GM23338 (cell line): Measurements from ENCODE around the gene BTBD9. TPM values are rescaled to one million over a fixed set of nuclear protein-coding genes. Genes with fewer than 3 reads are reported as not detected.

ENCODE experiments used
- ATAC-seq: fragments of 200-7000 bp; cut with Tn5 transposase; 3 replicates; pipeline ENCODE4 v1.9.1; 2020
- DNase-seq: peaks from one replicate; pipeline ENCODE4 v3.0.0-alpha.2; 2015; ENCODE audit warnings: low spot score
- H2AFZ ChIP-seq: fragments of 200-600 bp; sonication (generic); 2 replicates; pipeline ENCODE4 v1.8.0; 2016; ENCODE audit warnings: antibody characterized with exemption, mild to moderate bottlenecking, moderate library complexity
- H3F3A ChIP-seq: fragments of 200-600 bp; sonication (generic); replicated peaks from 2 replicates; pipeline ENCODE4 v1.8.0; 2017; ENCODE audit warnings: antibody characterized with exemption, mixed run types, low read depth
- H3K27ac ChIP-seq: fragments of 200-600 bp; sonication (generic); 2 replicates; pipeline ENCODE4 v1.6.1; 2016; ENCODE audit warnings: low read depth
- H3K27me3 ChIP-seq: fragments of 200-600 bp; sonication (generic); 2 replicates; pipeline ENCODE4 v1.8.0; 2016; ENCODE audit warnings: mild to moderate bottlenecking, mixed run types, moderate library complexity; ENCODE audit not compliant: insufficient read depth
- H3K36me3 ChIP-seq: fragments of 200-600 bp; sonication (generic); 2 replicates; pipeline ENCODE4 v1.8.0; 2016; ENCODE audit warnings: mild to moderate bottlenecking; ENCODE audit not compliant: insufficient read depth
- H3K4me1 ChIP-seq: fragments of 200-600 bp; sonication (generic); 2 replicates; pipeline ENCODE4 v1.8.0; 2016; ENCODE audit warnings: mild to moderate bottlenecking, moderate library complexity; ENCODE audit not compliant: insufficient read depth
- H3K4me2 ChIP-seq: fragments of 200-600 bp; sonication (generic); 2 replicates; pipeline ENCODE4 v1.7.1; 2017; ENCODE audit warnings: mixed run types
- H3K4me3 ChIP-seq: fragments of 200-600 bp; sonication (generic); 2 replicates; pipeline ENCODE4 v1.6.1; 2016; ENCODE audit warnings: mixed run types
- H3K79me2 ChIP-seq: fragments of 200-600 bp; sonication (generic); replicated peaks from 2 replicates; pipeline ENCODE4 v1.8.0; 2017; ENCODE audit warnings: mild to moderate bottlenecking; ENCODE audit not compliant: insufficient read depth
- H3K9me2 ChIP-seq: fragments of 200-600 bp; sonication (generic); 2 replicates; pipeline ENCODE4 v1.8.0; 2017; ENCODE audit not compliant: insufficient read depth
- H4K20me1 ChIP-seq: fragments of 200-600 bp; sonication (generic); replicated peaks from 2 replicates; pipeline ENCODE4 v1.8.0; 2017; ENCODE audit warnings: mild to moderate bottlenecking; ENCODE audit not compliant: insufficient read depth
- H3K27ac Mint-ChIP-seq: 2 replicates; pipeline ENCODE4 v1.8.0; 2020; ENCODE audit warnings: inconsistent platforms, mild to moderate bottlenecking, moderate library complexity, mixed read lengths
- H3K27me3 Mint-ChIP-seq: 3 replicates; pipeline ENCODE4 v1.8.0; 2022; ENCODE audit warnings: low read depth, mild to moderate bottlenecking, moderate library complexity, mixed read lengths, inconsistent platforms; ENCODE audit not compliant: insufficient read depth, poor library complexity
- H3K36me3 Mint-ChIP-seq: 3 replicates; pipeline ENCODE4 v1.8.0; 2021; ENCODE audit warnings: low read depth, mild to moderate bottlenecking, inconsistent platforms, moderate library complexity, mixed read lengths
- H3K4me1 Mint-ChIP-seq: 3 replicates; pipeline ENCODE4 v1.8.0; 2020; ENCODE audit warnings: mild to moderate bottlenecking, inconsistent platforms, mixed read lengths
- H3K4me3 Mint-ChIP-seq: 3 replicates; pipeline ENCODE4 v1.8.0; 2021; ENCODE audit warnings: moderate library complexity, mild to moderate bottlenecking, inconsistent platforms, mixed read lengths
- H3K9me3 Mint-ChIP-seq: 3 replicates; pipeline ENCODE4 v1.8.0; 2020; ENCODE audit warnings: moderate library complexity, mild to moderate bottlenecking, inconsistent platforms, mixed read lengths
- CREB1 ChIP-seq: fragments of 250-450 bp; sonication (Bioruptor Pico); IDR thresholded peaks from 2 replicates; pipeline ENCODE4 v1.5.0; 2020; ENCODE audit warnings: low read depth, mild to moderate bottlenecking, moderate library complexity
- CTCF ChIP-seq, 2 experiments: fragments of 200-600 bp in 1 of 2; sonication (generic) in 1 of 2; conservative IDR thresholded peaks; 2 replicates each; pipeline versions ENCODE4 v1.5.1 to v1.6.1; 2016 to 2017; ENCODE audit warnings: antibody characterized with exemption in 2 of 2, low read depth in 2 of 2, mild to moderate bottlenecking in 2 of 2, moderate library complexity in 1 of 2
- ETS1 ChIP-seq: IDR thresholded peaks from 2 replicates; pipeline ENCODE4 v1.6.1; 2016; ENCODE audit warnings: antibody characterized with exemption
- EZH2 ChIP-seq: fragments of 200-600 bp; sonication (generic); IDR thresholded peaks from one replicate; pipeline ENCODE4 v1.8.0; 2017; ENCODE audit warnings: antibody characterized with exemption, mild to moderate bottlenecking, low read depth; ENCODE audit not compliant: unreplicated experiment
- EZH2phosphoT487 ChIP-seq: fragments of 200-600 bp; sonication (generic); IDR thresholded peaks from one replicate; pipeline ENCODE4 v1.8.1; 2018; ENCODE audit warnings: antibody characterized with exemption; ENCODE audit not compliant: unreplicated experiment
- JUNB ChIP-seq: IDR thresholded peaks from one replicate; pipeline ENCODE4 v1.6.1; 2016; ENCODE audit warnings: antibody characterized with exemption; ENCODE audit not compliant: unreplicated experiment
- NANOG ChIP-seq: IDR thresholded peaks from 2 replicates; pipeline ENCODE4 v1.6.1; 2016; ENCODE audit warnings: antibody characterized with exemption, borderline replicate concordance
- POLR2AphosphoS5 ChIP-seq: IDR thresholded peaks from 2 replicates; pipeline ENCODE4 v1.6.1; 2016; ENCODE audit warnings: antibody characterized with exemption, low read depth
- REST ChIP-seq: IDR thresholded peaks from one replicate; pipeline ENCODE4 v1.6.1; 2018; ENCODE audit warnings: antibody characterized with exemption; ENCODE audit not compliant: unreplicated experiment
- STAT1 ChIP-seq: IDR thresholded peaks from one replicate; pipeline ENCODE4 v1.6.1; 2016; ENCODE audit warnings: antibody characterized with exemption; ENCODE audit not compliant: unreplicated experiment
- ZNF114 ChIP-seq: fragments of 250-450 bp; sonication (Bioruptor Pico); IDR thresholded peaks from 2 replicates; pipeline ENCODE4 v1.5.0; 2020; ENCODE audit warnings: mild to moderate bottlenecking, moderate library complexity
- ZNF331 ChIP-seq: fragments of 250-450 bp; sonication (Bioruptor Pico); IDR thresholded peaks from 2 replicates; pipeline ENCODE4 v1.5.0; 2020; ENCODE audit warnings: low read depth, mild to moderate bottlenecking, moderate library complexity
- ZNF462 ChIP-seq: fragments of 250-450 bp; sonication (Bioruptor Pico); IDR thresholded peaks from 2 replicates; pipeline ENCODE4 v1.5.0; 2020; ENCODE audit warnings: mild to moderate bottlenecking, moderate library complexity
- polyA plus RNA-seq: library from polyadenylated mRNA; unstranded; fragments of >200 nt; fragmentation: Nextera tagmentation; extraction: Ambion mirVana; gene quantifications from 2 replicates; pipeline ENCODE4 v1.2.1, GENCODE V29; 2016
- total RNA-seq: library from RNA; depleted of rRNA; stranded (reverse); fragments of >200 nt; shearing (Covaris generic); gene quantifications from 2 replicates; pipeline ENCODE4 v1.2.3, GENCODE V29; 2014

BTBD9 gene
- total and polyA plus RNA-seq, 2 experiments from 2014 or later, result 4.2 to 5.3 TPM

- TF ChIP-seq ZNF462, result no peak
- TF ChIP-seq ZNF114 (CRISPR knock-in tag), result no peak
- TF ChIP-seq REST, result no peak
- no peak for TF ChIP-seq POLR2AphosphoS5
- no peak for TF ChIP-seq CTCF (conservative IDR thresholded peaks at IDR 0.05; ENCODE audit: low read depth in 2 of 2)
- no peak for TF ChIP-seq EZH2
- TF ChIP-seq JUNB, result no peak
- TF ChIP-seq ZNF331, result no peak
- TF ChIP-seq EZH2phosphoT487, result no peak
- no peak for TF ChIP-seq STAT1
- TF ChIP-seq ETS1, result no peak
- no peak for TF ChIP-seq NANOG
- no peak for TF ChIP-seq CREB1 (CRISPR knock-in tag)
- Histone ChIP-seq H3K79me2 (no peaks in the 10 kb centered on the region), H3K4me2 (no peak overlapping the region), H3K4me1 (peaks cover 7% of the 10 kb centered on the region), H3K9me2 (peaks cover 3% of the 10 kb centered on the region; the same call in 1 of the 2 replicates), H3K27me3 (no peaks in the 10 kb centered on the region), H3K27ac (no peak overlapping the region), H4K20me1 (no peaks in the 10 kb centered on the region), H3K4me3 (no peak overlapping the region), H3F3A (no peaks in the 10 kb centered on the region), H3K36me3 (no peaks in the 10 kb centered on the region), H2AFZ (no peak overlapping the region)
- H3K9me3 Mint-ChIP-seq, result no peaks in the 10 kb centered on the region
- DNase-seq, result no peak
- H3K4me1 Mint-ChIP-seq, result peaks cover 12% of the 10 kb centered on the region
- no peaks in the 10 kb centered on the region for H3K27me3 Mint-ChIP-seq
- H3K27ac Mint-ChIP-seq, result no peak overlapping the region
- H3K36me3 Mint-ChIP-seq, result no peaks in the 10 kb centered on the region
- ATAC-seq, result no peak
- no peak overlapping the region for H3K4me3 Mint-ChIP-seq
These were observed 156.2 kb downstream of the BTBD9 start for GRCh38 chr6:38483526-38483925.
